GM12878 (cell line): ENCODE data around the gene NLGN1.
"Not testable (repeated sequence)": the region's sequence is repeated elsewhere in the genome, so short reads cannot be mapped to it uniquely, and the experiment has no call there.

Source experiments
- BCLAF1 ChIP-seq: fragments of 450-650 bp; IDR thresholded peaks from 2 replicates; pipeline ENCODE4 v1.6.1; 2017; ENCODE audit warnings: antibody characterized with exemption, mild to moderate bottlenecking, moderate library complexity
- BHLHE40 ChIP-seq, 2 experiments: fragments of 450-650 bp in 1 of 2; IDR thresholded peaks; 2 replicates each; pipeline ENCODE4 v1.6.1; 2011 to 2017; ENCODE audit warnings: low read depth in 2 of 2, borderline replicate concordance in 1 of 2, improper control_type of control experiment in 1 of 2, low read length in 1 of 2, mild to moderate bottlenecking in 1 of 2
- BRCA1 ChIP-seq: IDR thresholded peaks from 2 replicates; pipeline ENCODE4 v1.6.1; 2011; ENCODE audit warnings: low read depth, low read length, improper control_type of control experiment
- CEBPB ChIP-seq, 2 experiments: fragments of 150-350 bp in 1 of 2; IDR thresholded peaks; 2 replicates each; pipeline ENCODE4 v1.6.1; 2012 to 2014; ENCODE audit warnings: low read depth in 2 of 2, low read length in 2 of 2, borderline replicate concordance in 1 of 2, inconsistent platforms in 1 of 2
- CREB1 ChIP-seq: IDR thresholded peaks from 2 replicates; pipeline ENCODE4 v1.6.1; 2012; ENCODE audit warnings: low read depth, mild to moderate bottlenecking, inconsistent platforms
- CTCF ChIP-seq, 3 experiments: IDR thresholded peaks in 2 of 3; conservative IDR thresholded peaks in 1 of 3; 2 replicates each; pipeline ENCODE4 v1.5.1; 2011; ENCODE audit warnings: low read depth in 3 of 3, low read length in 3 of 3, mild to moderate bottlenecking in 3 of 3, control low read depth in 2 of 3, moderate library complexity in 2 of 3, inconsistent platforms in 1 of 3, mixed read lengths in 1 of 3; ENCODE audit not compliant: control insufficient read depth in 2 of 3, insufficient read depth in 1 of 3; ENCODE audit errors: extremely low read depth in 1 of 3
- CUX1 ChIP-seq: IDR thresholded peaks from 2 replicates; pipeline ENCODE4 v1.6.1; 2012; ENCODE audit warnings: improper control_type of control experiment, low read depth, low read length; ENCODE audit not compliant: insufficient replicate concordance
- EGR1 ChIP-seq, 2 experiments: IDR thresholded peaks; 1 replicate in 1 of 2; 2 replicates in 1 of 2; pipeline ENCODE4 v1.6.1; 2011 to 2012; ENCODE audit warnings: low read depth in 2 of 2, low read length in 2 of 2, borderline replicate concordance in 1 of 2, mild to moderate bottlenecking in 1 of 2, moderate library complexity in 1 of 2
- ESRRA ChIP-seq: IDR thresholded peaks from 2 replicates; pipeline ENCODE4 v1.6.1; 2012; ENCODE audit warnings: mild to moderate bottlenecking, low read length, improper control_type of control experiment
- POLR2A ChIP-seq: IDR thresholded peaks from 2 replicates; pipeline ENCODE4 v1.6.1; 2011; ENCODE audit warnings: low read depth, mild to moderate bottlenecking, low read length
- REST ChIP-seq: IDR thresholded peaks from 2 replicates; pipeline ENCODE4 v1.6.1; 2012; ENCODE audit warnings: mild to moderate bottlenecking, low read depth, low read length
- SIX5 ChIP-seq: IDR thresholded peaks from 2 replicates; pipeline ENCODE4 v1.6.1; 2011; ENCODE audit warnings: mild to moderate bottlenecking, low read depth, low read length, moderate library complexity; ENCODE audit not compliant: severe bottlenecking
- ZNF384 ChIP-seq: IDR thresholded peaks from 2 replicates; pipeline ENCODE4 v1.6.1; 2012; ENCODE audit warnings: low read depth, mild to moderate bottlenecking, low read length, improper control_type of control experiment, borderline replicate concordance

GRCh38 chr3:173353137-173353536 lies 44.4 kb upstream of the NLGN1 start:
- TF ChIP-seq ESRRA; ZNF384; CUX1; EGR1 (IDR thresholded peaks at IDR 0.05; ENCODE audit: borderline replicate concordance in 1 of 2, low read depth in 2 of 2, low read length in 2 of 2); CTCF (IDR thresholded peaks at IDR 0.05 in 2 of 3, conservative IDR thresholded peaks at IDR 0.05 in 1 of 3; ENCODE audit: control insufficient read depth in 2 of 3, extremely low read depth in 1 of 3, insufficient read depth in 1 of 3, low read depth in 3 of 3, low read length in 3 of 3); BRCA1; BCLAF1; REST; CREB1; CEBPB (IDR thresholded peaks at IDR 0.05; ENCODE audit: borderline replicate concordance in 1 of 2, low read depth in 2 of 2, low read length in 2 of 2); SIX5; BHLHE40 (IDR thresholded peaks at IDR 0.05; ENCODE audit: borderline replicate concordance in 1 of 2, low read depth in 2 of 2, low read length in 1 of 2); POLR2A: not testable (repeated sequence)
